CD4-positive, alpha-beta T cell treated with Interleukin-21 for 1 hour (primary cell): ENCODE measurements around the gene HDHD5.

Experiments
- DNase-seq: peaks from one replicate; pipeline ENCODE4 v3.0.0-alpha.2; 2020

The HDHD5 gene

DNA sequence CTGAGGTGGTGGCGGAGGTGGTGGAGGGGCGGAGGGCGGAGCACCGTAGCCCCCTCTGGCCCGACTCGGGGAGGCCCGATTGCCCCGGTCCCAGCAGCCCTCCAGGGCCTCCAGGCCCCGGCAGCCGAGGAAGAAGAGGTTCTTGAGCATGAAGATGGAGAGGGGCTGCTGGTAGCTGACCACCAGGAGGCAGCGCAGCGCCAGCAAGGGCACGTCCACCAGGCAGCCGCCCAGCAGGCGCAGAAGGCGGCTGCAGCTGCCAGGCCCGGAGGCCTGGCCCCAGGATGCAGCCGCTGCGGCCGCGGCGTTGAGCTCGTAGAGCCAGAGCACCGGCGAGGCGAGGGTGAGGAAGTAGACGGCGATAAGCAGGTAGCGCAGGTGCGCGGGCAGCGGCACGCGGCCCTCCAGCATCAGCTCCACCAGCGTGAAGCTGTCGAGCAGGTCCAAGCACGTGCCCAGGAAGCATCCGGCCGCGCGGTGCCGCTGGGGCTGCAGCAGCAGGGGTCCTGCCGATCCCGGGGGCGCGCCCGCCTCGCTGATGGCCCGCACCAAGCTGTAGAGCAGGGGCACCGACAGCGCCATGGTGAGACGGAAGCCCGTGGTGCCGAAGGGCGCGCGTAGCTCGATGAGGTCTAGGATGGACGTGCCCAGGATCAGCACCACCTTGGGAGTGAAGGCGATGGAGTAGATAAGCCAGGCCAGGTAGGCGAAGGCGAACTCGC is 39.4 kb downstream of the HDHD5 start:
- no peak for DNase-seq

DNA sequence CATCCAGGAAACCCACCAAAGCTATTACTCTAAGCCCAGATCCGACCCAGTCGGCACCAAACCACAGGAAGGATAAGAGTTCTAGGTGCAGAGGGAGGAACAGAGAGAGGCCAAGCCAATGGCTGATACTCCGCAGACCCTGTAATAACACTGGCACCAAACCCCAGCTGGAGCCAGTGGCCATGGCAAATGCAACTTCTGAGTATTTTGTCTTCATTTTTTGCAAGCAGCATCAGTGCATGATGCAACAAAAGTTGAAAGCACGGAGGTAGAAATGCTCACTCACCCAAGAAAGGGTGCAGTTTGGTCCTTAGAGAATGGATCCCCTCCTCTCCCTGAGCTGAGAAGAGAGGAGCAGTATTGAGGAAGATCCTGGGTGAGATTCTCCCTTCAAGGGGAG is 40.7 kb downstream of the HDHD5 start:
- DNase-seq, result no peak

DNA sequence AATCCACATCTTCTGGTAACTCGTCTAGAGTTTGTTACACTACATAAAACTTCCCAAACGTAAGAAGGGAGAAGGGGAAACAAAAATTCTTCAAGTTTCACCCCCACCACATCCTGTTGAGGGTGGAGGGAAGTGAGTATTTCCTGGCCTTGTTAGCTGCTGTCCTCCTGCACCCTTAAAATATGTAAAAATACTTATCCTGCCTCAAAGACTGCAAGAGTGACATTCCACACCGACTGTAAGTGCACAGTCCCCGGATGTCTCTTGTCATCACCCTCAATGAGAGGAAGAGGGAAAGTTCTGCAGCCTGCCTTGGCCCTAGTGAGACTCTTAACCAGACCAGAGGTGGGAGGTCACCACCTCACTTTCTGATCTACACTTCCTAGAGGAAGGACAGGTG is 41.2 kb downstream of the HDHD5 start:
- peak; percentile 21 for DNase-seq

DNA sequence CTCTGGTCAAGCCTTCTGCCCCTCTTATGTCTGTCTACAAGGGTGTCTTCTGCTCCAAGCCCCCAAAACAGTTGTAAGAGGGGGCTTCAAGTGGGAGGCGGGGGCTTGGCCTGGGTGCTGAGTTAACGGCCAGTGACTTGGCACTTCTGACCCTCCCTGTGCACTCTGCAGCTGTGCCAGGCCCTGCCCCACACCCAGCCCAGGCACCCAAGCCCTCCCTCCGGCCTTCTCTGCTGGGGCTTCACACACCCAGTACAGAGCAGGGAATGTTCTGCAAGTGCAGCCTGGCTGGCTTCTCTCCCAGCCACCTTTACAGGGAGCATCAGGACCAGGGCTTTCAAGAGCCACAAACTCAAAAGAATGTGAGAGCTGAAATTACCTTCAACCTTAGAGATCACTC is 41.7 kb downstream of the HDHD5 start:
- no peak for DNase-seq

DNA sequence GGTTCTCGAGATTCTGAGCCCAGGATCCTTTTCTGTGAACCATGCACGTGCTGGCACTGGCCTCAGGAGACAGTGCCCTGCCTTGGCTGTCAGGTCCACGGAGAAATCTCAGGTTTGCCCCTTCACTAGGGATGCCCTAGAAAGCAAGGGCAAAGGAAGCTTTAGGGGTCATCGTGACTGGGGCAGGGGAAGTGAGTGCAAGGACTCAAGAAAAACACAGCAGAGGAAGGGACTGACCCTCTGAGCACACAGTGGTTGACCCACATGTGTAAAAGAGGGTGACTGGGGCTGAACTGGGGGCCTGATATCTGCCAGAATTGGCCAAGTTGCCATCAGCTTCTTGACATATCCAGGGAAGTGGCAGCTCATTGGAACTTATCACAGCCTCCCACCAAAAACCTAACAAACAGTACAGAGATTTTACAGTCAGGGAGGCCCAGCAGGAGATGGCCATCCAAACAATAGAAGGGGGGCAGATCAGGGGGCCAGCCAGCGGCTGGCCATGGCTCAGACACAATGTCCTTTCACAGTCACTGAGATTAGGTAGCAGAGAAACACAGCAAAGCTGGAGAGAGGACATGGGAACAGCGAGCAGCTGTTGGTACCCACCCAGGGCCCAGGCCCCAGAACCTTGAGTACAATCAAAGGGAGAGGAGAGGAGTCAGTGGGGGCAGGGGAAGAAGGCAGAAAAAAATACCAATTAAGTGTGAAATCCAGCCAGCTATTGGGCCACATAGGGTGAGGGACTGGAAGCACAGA is 42.3 kb downstream of the HDHD5 start:
- DNase-seq, result no peak

DNA sequence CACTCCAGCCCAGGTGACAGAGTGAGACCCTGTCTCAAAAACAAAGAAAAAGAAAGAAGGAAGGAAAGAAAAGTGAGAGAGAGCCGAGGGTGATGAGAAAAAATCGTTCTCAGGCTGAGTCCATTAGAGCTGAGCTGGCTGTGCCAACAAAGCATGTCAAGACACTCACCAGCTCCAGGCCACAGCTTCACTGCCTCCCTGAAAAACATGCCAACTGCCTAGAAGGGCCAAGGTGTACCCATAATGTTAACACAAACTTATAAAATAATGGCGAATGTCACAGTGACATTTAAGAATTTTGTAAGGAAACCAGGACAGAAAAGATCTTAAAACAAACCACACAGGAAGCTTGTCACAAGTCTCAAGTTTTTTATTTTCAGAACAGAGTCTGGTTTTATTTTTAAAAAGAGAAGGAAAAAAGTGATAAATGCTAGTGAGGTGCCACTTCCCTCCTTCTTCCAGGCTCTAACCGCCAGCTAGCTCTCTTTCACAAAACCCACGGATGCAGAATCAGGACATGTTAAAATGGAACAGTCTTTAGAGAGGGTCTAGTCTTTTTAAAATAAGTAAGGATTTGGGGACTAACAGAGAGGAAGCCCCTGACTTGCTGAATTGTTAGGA is 43.0 kb downstream of the HDHD5 start:
- no peak for DNase-seq

DNA sequence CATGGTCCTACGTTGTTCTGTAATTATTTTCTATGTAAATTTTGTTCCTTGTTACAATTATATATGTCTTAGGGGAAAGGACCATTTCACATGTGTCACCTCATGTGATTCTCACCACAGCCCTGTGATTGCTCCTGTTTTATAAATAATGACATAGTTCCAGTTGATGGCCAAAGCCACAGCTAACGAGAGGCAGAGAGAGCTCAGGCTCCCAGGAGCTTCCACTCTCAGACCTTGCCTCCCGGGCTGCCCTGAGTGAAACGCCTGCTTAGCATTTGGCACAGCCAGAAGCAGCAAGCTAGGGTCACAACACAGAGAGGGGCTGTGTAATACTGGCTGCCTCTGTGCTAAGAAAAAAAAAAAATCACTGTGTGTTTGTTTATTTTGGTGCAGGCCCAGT is 43.8 kb downstream of the HDHD5 start:
- DNase-seq, result no peak

DNA sequence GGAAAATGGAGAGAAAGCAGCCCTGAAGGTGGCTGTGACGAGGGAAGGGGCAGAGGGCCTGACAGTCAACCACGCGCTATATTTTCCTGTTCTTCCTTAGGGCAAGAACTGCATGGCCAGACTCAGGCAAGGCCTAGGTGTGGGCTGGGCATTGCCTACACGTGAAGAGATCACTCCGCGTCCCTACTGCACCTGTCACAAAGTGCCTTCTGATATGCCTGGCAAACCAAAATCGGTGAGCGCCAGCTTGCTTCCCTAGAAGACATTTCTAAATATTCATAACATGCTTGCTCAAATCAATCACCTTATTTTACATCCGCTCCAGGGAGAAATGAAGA is 44.2 kb downstream of the HDHD5 start:
- DNase-seq, result no peak

DNA sequence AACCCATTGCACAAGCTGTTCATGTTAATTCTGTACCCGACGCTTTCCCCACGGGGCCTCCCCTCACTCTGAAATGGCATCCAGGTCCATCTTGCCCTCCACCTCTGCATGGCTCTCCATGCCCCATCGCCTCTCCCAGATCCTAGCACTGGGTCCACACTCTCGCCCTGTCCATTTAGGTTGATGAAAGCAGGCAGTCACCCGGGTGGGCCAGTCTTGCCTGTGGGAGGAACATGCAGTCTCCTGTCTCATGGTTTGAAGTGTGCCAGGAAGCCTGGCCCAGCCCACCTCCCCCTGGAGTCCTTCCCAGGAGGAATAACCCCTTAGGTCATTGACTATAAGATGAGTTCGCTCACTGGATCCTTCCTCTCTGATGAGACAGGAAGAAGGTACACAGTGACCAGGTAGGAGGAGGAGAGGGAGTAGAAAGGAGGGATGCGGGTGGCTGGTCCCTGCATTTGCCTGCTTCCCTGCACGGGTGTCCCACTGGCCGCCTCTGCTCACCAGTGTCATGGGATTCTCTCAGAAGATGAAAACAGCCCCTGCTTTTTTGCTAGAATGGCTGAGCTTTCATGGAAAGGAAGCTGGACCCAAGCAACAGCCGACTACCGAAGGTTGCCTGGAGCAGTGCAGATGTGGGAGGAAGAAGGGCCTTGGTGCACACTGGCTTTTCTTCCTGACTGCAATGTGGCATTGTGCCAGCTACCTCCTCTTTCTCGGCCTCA is 44.7 kb downstream of the HDHD5 start:
- DNase-seq, result no peak

DNA sequence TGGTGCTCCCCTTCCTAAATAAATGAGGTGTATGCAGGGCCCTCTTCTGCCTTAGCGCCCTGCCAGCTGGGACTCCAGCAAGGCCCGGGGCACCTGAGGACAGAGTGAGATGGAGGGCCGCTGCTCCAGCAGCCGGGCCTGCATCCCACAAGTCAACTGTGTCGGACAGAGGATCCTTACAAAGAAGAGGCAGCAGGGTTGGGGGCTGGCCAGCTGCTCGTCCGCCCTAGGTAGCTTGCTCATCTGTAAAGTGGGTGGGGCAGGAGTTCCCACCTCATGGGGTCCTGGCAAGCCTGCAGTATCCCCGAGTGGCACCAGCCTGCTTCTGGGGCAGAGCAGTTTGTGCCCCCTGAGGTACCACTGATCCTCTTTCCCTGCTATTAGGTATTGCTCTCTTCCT is 45.5 kb downstream of the HDHD5 start:
- DNase-seq, result no peak

DNA sequence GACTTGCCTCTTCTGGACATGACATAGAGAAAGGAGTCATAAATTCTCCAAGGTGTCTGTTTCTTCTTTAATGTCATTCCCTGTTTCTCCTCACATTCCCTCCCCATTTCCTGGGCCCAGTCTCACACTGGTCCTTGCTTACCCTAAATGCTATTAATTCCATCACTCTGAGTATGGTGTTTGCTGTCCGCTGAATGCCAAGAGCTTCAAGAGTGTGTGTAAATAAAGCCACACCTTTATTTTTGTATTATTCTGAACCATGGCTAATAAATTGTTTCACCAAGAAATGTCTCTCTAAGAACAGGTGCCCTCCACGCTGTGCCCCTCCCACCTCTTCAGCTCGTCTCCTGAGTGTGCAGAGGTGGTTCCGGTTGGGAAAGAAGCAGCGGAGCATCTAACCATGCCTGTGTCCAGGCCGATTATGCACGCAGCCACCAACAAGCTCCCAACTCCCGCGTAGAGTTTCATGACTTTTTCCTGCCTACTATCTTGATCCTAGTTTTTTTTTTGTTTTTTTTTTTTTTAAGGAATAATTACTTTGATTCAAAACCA is 46.5 kb downstream of the HDHD5 start:
- no peak for DNase-seq

DNA sequence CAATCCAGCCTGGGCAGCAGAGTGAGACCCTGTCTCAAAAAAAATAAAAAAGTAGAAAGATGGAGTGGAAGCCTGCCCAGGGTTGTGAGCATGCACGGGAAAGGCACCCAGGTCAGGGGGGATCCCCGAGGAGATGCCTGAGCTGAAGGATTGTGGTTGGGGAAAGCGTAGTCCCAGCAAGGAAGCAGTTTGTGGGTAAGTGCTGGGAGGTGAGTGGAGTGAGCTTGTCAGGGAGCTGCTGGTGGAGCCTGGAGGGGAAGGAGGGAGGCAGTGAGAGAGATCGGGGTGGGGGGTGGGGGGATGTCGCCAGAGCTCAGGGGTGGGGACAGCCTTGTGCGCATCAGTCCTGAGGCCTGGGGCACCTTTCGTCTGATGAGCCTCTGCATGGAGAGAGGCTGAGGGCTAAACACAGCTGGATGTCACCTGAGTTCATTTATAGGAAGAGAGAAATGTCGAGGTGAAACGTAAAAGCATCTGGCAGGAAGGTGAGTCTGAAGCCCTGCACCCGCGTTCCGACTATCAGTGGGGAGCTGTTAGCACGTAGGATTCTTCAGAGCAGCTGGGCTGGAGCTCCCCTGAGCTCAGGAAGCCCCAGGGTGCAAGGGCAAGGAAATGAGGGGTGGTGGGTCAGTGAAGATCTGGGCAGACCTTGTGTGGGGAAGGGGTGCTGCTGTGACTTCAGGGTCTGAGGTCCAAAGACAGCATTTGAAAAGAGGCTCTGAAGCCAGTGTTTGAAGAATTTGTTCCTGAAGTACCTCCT is 48.1 kb downstream of the HDHD5 start:
- no peak for DNase-seq

DNA sequence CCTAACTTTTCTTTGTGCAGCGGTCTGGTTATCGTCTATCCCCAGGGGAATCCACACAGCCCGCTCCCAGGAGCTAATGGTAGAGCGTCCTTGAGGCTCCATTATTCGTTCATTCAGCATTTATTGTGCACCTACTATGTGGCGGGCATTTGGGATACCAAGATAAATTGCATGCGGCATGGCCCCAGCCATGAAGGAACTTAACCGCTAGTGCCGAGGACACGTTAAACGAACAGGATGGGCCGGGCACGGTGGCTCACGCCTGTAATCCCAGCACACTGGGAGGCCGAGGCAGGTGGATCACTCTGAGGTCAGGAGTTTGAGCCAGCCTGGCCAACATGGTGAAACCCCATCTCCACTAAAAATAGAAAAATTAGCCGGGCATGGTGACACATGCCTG is 49.1 kb downstream of the HDHD5 start:
- no peak for DNase-seq

DNA sequence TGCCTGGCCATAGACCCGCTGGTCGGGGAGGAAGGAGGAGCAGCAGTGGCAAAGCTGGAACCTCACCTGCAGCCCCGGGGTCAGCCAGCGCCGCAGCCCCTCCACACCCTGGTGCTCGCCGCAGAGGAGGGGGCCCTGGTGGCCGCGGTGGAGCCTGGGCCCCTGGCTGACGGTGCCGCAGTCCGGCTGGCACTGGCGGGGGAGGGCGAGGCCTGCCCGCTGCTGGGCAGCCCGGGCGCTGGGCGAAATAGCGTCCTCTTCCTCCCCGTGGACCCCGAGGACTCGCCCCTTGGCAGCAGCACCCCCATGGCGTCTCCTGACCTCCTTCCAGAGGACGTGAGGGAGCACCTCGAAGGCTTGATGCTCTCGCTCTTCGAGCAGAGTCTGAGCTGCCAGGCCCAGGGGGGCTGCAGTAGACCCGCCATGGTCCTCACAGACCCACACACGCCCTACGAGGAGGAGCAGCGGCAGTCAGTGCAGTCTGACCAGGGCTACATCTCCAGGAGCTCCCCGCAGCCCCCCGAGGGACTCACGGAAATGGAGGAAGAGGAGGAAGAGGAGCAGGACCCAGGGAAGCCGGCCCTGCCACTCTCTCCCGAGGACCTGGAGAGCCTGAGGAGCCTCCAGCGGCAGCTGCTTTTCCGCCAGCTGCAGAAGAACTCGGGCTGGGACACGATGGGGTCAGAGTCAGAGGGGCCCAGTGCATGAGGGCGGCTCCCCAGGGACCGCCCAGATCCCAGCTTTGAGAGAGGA is 49.8 kb downstream of the HDHD5 start:
- DNase-seq, result no peak

DNA sequence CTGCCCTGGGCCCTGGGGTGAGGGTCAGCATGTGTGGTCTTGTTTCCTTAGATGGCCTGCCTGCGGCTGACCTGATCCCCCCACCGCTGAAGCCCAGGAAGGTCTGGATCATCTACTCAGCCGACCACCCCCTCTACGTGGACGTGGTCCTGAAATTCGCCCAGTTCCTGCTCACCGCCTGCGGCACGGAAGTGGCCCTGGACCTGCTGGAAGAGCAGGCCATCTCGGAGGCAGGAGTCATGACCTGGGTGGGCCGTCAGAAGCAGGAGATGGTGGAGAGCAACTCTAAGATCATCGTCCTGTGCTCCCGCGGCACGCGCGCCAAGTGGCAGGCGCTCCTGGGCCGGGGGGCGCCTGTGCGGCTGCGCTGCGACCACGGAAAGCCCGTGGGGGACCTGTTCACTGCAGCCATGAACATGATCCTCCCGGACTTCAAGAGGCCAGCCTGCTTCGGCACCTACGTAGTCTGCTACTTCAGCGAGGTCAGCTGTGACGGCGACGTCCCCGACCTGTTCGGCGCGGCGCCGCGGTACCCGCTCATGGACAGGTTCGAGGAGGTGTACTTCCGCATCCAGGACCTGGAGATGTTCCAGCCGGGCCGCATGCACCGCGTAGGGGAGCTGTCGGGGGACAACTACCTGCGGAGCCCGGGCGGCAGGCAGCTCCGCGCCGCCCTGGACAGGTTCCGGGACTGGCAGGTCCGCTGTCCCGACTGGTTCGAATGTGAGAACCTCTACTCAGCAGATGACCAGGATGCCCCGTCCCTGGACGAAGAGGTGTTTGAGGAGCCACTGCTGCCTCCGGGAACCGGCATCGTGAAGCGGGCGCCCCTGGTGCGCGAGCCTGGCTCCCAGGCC is 50.6 kb downstream of the HDHD5 start:
- DNase-seq, result no peak

DNA sequence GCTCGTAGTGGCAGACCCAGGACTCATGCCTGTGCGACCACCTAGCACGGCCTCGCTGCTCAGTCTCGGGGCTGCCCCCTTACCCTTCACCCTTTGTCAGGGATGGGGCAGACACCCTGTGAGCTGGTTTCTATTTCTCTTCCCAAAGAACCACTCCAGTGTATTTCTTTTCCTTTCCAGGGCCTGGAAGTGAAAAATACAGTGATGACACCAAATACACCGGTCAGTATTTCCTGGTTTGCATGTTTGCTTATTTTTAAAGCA is 51.6 kb downstream of the HDHD5 start:
- DNase-seq, result no peak

DNA sequence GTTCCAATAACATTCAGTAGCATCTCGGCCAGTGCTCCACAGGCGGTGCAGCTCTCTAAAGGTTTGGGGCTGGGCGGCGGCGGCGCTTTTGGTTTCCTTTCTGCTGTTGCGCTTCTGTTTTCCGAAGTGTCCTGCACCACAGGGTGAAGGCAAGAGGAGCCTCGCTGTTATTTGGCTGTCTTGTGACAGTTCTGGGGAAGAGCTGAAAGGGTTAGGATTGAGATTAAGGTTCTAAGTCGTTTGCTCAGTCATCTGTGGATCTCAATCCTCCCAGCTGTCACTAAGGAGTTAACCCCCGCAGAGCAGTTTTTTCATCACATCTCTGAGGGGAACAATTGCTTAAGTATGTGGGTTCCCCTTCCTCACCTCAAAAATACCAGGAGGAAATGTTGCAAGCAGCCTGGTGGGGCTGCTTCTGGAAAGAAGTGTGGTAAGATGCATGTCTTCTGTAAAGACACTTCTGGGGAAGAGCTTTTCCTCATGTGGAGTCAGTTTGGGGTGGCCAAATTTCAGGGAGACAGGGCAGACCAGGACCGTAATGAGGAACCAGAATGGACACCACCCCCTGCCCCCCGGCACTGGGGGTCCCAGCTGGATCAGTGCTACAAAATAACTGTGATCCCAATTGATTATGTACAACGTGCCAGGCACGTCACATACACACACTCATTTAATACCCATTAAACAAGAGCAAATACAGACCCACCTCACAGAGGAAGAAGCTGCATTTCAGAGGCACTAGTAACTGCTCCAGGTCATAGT is 52.1 kb downstream of the HDHD5 start:
- DNase-seq, result no peak

DNA sequence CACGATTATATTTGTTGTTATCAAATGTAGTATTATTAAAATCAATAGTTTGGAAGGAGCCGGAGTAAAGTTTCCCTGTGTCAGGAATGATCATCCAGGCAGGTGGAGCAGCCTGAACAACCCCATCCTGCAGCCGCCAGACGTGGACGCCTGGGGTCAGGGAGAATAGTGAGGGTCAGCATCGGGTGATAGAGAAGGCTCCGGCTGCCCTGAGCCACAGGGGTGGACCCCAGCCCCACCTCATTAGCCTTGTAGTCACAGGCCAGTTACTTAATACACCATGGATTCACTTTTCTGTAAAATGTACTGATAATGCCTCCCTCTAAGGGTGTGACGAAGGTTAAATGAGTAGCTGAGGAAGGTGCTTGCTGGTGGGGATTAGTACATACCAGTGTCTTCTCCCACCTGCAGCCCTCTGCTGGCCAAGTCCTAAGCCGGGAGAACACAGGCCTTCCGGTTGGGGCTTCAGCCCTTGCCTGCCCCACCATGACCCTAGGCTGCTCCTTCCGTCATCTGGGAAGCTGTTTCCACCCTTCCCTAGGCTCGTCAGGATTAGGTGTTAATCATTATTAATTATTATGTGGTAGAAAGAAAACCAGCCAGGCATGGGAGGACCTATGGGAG is 52.8 kb downstream of the HDHD5 start:
- DNase-seq, result no peak

DNA sequence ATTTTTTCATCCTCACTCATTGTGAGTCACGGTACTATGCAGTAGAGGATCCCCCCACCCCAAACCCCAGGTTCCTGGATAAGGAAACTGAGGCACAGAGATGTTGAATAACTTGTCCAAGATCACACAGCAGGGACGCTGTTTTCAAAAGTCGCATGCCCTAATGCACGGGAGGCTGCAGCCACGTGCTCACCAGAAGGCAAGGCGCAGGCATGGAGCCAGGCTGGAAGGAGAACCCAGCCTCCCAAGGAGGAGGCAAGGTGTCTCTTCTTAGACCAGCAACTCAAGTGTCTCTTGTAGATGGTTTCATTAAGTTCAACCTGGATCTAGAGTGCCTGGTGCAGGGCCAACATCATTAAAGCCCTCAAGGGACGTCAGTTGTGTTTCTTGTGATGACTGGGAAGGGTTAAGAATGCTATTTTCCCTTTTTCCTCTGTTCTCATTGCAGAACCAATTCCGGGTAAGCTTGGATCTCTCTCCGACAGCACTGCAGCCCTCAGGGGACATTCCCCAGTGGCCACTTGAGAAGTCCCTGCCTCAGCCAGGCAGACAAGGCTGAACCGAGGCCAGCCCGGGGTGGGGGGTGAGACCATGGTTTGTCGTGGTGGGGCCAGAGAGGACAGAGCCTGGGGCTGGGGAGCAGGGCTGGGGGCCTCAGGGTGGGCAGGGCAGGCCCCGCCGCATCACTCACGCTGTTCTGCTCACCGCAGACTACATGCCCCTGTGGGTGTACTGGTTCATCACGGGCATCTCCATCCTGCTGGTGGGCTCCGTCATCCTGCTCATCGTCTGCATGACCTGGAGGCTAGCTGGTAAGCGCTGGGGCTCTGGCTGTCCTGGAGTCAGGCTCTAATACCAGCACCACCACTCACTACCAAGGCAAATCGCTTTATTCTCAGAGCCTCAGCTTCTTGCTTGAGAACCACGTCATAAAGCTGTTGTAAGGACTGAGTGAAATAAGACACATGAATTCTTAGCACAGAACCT is 53.6 kb downstream of the HDHD5 start:
- DNase-seq, result no peak
